KOPT-K1 (cell line): ENCODE data around the gene RPL18A.

Experiments
- H3K27ac ChIP-seq: fragments of 200-600 bp; sonication (generic); 2 replicates; pipeline ENCODE4 v1.5.1; 2016; ENCODE audit warnings: antibody characterized with exemption, mild to moderate bottlenecking, low read depth, low read length; ENCODE audit not compliant: poor library complexity, severe bottlenecking
- H3K36me3 ChIP-seq: fragments of 200-600 bp; sonication (generic); 2 replicates; pipeline ENCODE4 v1.5.1; 2017; ENCODE audit warnings: antibody characterized with exemption, mild to moderate bottlenecking, low read length, moderate library complexity; ENCODE audit not compliant: insufficient read depth
- H3K9me3 ChIP-seq: fragments of 200-600 bp; sonication (generic); 2 replicates; pipeline ENCODE4 v1.5.1; 2017; ENCODE audit warnings: antibody characterized with exemption, low read length, mild to moderate bottlenecking; ENCODE audit not compliant: insufficient read depth, poor library complexity, severe bottlenecking

The RPL18A gene

DNA sequence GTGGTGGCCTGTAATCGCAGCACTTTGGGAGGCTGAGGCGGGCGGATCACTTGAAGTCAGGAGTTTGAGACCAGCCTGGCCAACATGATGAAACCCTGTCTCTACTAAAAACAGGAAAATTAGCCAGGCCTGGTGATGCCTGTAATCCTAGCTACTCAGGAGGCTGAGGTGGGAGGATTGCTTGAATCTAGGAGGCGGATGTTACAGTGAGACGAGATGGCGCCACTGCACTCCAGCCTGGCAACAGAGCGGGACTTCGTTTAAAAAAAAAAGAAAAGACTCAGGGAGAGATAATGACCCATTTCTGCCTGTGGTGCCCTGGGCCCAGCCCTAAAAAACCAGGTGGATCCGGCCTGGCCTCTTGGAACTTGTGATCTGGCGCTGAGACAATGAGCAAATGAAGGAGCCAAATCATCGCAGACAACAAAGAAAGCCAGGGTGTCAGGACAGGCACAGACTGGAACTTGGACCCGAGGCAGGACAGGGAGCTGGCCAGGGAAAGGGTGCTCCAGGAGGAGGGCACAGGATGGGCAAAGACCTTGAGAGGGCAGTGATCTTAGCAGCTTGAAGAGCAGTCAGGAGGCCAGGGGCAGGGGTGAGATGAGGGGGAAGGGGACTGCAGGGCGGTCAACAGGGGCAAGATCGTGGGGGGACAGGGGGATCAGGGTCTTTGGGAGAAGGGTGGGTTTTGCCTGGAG, 11.0 kb upstream of the RPL18A start:
- no peaks in the 10 kb centered on the region for H3K9me3 ChIP-seq
- peak overlapping the region; percentile 84 for H3K27ac ChIP-seq
- peaks cover 1% of the 10 kb centered on the region; the same call in 1 of the 2 replicates for H3K36me3 ChIP-seq

DNA sequence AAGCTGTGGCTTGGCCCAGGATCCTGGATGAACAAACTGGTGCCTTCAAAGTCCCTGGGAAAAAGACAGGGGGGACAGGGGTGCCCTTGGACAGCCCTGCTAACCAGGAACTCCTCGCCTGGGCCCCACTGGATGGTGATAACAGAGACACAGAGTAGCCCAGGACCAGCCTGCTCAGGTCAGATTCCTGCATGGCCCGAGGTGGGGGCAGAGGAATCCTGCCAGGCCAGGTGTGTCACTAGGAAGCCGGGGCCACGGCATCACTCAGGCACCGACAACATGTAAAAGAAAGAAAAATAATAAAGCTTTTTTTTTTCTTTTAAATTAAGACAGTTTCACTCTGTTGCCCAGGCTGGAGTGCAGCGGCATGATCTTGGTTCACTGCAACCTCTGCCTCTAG, 5.6 kb upstream of the RPL18A start:
- Histone ChIP-seq H3K27ac (no peak overlapping the region), H3K36me3 (no peaks in the 10 kb centered on the region), H3K9me3 (no peaks in the 10 kb centered on the region)

DNA sequence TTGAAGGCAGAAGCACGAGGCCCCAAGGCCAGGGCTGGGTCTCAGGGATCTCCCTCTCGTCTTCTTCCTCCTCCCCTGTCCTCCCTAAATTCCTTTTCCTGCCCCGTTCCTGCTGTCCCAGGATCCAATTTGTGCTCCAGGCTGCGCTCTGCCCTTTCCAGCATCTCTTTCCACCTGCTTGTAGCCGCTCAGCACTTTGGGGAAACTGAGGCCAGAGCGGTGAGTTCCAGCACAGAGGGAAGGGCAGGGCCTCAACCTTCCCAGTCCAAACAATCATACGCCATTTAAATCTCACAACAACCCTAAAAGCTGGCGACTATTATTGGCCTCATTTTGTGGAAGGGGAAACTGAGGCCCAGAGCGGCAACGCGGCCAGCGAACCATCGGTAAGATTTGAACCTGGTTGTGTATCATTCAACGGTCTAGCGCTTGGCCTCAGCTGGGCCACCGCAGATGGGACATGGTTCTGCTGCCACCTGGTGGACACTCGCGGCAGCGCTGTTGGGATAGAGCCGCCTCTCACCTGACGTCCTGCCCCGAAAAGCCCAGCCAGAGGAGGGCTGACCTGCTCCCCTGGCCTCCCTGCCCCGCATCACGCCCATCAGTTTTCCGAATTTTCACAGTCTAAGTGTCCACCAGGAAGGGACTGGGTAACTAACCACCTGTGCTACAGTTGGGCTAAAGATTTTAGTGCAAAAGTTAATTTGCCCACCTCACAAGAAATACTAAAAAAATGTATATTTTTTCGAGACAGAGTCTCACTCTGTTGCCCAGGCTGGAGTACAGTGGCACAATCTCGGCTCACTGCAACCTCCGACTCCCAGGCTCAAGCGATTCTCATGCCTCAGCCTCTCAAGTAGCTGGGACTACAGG, 4.2 kb upstream of the RPL18A start:
- no peak overlapping the region for H3K27ac ChIP-seq
- H3K36me3 ChIP-seq, result peaks cover 5% of the 10 kb centered on the region
- no peaks in the 10 kb centered on the region for H3K9me3 ChIP-seq

DNA sequence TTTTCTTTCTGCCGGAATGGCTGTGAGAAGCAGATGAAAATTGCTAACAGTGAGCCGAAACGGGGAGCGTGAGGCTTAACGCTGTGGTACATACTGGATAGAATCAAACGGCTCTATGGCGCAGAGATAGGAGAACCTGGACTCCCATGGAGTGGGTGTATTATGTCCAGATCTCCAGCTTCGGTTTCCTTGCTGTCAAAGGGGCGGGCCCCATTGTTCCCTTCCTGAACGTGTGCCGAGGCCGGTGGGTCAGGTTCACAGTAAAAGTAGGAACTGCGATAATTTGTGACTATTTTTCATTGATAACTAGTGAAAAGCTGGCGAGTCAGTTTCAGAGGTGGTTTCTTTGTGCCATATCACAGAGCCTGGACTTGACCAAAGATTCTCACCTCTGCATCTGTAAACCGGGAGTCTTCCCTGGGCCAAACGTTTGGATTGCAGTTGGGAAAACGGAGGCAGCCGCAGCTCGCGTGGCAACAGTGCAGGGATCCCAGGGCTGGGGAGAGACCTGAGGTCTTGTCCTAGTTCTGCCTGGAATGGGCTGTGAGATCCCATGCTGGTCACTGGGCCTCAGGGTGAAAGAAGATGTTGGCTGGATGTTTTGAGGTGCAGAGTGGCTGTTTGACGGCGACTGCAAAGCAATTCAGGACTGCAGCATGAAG, 752 bp downstream of the RPL18A start:
- H3K36me3 ChIP-seq, result peaks cover 54% of the 10 kb centered on the region
- H3K9me3 ChIP-seq, result no peaks in the 10 kb centered on the region
- H3K27ac ChIP-seq, result peak overlapping the region; percentile 88

DNA sequence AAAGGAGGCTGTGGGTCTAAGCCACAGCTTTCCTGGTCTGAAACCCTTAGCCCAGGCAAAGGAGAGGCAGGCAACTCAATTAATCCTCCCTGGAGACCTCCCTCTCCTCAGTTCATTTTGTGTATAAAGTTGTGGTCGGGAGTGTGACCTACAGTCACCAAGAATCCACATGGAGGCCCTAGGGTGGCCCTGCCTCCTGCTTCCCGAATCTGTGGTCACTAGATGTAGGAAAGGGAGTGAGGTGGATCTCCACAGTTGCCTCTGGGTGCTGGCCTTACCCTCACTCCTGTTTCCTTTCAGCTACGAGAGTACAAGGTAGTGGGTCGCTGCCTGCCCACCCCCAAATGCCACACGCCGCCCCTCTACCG, 1.3 kb downstream of the RPL18A start:
- H3K27ac ChIP-seq, result peak overlapping the region; percentile 88
- H3K36me3 ChIP-seq, result peaks cover 58% of the 10 kb centered on the region
- no peaks in the 10 kb centered on the region for H3K9me3 ChIP-seq

DNA sequence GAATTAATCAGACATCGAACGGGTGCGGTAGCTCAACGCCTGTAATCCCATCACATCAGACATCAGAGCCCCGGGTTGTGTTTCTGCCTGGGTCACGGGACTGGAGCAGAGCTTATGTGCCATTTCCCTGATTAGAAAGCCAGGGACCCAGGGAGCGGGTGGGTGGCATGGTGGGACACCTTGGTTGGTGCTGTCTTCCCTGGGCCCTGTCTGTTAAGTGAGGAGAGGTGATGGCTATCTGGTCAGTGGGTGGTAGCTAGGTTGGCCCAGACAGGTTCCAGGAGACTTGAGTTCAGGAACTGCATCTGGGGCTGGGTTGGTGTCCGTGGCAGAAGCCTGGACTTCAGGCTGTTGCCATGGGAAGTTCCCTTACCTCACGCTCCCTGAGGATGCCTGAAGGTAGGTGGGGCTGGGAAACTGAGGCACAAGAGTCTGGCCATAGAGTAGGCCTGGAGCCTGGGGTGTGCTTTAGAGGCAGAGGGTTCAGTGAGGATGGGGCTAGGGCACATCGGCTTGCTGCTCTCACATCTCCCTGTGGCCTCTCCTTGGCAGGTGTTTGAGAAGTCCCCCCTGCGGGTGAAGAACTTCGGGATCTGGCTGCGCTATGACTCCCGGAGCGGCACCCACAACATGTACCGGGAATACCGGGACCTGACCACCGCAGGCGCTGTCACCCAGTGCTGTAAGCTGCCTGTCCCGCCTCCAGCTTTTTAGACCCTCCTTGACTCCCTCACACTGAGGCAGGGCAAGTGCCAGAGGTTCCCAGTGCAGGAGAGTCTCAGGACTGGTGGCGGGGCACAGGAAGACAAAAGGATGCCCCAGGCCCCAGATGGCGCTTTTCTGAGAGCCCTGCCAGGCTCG, 2.1 kb downstream of the RPL18A start:
- H3K27ac ChIP-seq, result peak overlapping the region; percentile 88
- no peaks in the 10 kb centered on the region for H3K9me3 ChIP-seq
- peaks cover 58% of the 10 kb centered on the region for H3K36me3 ChIP-seq

DNA sequence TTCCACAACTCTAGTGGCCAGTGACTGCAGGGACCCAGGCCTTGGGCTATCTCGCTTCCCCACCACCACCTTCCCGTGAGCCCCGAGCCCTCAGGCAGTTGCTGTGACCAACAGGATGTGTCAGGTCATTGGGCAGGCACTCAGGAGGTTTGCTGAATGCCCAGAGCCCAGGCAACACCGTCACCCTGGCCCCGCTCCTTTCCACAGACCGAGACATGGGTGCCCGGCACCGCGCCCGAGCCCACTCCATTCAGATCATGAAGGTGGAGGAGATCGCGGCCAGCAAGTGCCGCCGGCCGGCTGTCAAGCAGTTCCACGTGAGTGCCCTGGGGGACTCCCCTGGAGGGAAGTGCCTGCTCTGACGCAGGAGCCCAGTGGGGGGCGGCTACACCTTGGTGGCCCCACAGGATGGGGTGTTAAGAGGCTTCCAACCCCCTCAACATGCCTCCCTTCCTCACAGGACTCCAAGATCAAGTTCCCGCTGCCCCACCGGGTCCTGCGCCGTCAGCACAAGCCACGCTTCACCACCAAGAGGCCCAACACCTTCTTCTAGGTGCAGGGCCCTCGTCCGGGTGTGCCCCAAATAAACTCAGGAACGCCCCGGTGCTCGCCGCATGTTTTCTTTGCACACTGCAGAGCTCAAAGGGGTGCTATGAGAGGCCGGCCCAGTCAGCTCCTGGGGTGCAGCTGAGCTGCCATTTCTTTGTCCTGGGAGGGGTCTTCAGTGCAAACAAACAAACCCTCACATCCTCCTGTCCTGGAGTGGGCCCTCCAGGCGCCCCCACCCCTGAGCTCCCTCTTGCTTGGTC, 3.2 kb downstream of the RPL18A start:
- peaks cover 58% of the 10 kb centered on the region for H3K36me3 ChIP-seq
- no peak overlapping the region for H3K27ac ChIP-seq
- H3K9me3 ChIP-seq, result no peaks in the 10 kb centered on the region

DNA sequence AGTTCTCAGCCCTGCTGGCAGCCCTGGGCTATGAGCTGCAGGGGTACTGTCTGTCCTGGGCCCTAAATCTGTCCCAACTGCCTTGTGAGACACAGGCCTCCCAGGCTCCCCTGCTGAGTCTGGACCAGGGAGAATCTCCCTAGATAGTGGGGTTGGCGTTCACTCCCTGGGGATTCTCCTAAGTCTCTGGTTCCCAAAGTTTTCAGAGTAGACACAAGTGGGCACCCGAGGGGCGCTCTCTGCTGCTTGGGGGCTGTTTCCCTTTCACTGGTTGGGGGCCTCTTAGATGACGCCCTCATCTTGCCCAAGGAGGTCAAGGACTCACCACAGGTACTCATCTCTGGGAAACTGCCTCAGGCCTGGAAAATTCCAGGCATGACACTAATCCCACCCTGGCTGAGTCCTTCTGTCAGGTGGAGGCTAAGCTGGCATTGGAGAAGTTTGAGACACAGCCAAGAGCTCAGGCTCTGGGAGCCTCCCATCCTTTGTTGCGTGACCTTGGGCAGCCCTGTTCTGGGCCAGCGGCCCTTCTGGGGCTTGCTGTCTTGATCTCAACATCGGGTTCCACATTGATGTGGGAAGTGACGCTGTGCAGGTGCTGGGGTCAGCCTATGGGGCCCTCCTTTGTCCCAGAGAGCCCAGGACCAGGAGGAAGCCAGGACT, 3.9 kb downstream of the RPL18A start:
- no peaks in the 10 kb centered on the region for H3K9me3 ChIP-seq
- no peak overlapping the region for H3K27ac ChIP-seq
- peaks cover 58% of the 10 kb centered on the region for H3K36me3 ChIP-seq

DNA sequence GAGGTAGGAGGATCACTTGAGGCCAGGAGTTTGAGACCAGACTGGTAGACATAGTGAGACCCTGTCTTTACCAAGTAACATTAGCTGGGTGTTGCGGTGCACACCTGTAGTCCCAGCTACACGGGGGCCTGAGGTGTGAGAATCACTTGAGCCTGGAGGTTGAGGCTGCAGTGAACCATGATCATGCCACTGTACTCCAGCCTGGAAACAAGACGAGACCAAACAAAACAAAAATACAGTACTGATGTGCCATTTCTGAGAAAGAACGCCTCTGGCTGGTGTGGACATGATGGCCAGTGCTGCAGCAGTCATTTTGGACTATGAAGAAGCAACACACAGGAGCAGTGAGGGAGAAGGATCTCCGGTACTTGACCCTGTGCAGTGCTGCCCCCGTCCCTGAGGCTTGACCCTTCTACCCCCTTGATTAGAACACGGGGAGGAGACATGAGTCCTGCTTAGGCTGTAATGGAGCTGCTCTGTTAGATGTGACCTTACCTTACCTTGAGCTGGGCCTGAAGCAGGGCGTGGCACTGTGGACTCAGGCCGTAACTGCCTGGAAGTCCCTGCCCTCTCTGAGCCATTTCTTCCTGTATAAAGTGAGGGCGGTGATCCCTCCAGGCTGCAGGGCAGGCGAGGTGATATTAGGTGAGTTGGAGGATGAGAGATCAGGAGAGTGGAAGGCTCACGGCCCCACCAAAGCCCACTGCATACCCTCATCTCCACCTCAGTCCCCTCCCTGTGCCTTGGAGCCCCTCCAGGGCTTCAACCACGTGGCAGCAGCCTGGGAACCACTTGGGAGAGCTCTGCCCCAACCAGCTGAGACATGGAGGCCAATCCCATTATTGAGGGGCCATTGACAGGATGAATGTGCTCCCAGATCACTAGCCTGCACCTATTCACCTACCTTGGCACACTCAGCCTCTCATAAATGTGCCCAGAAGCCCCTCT, 5.9 kb downstream of the RPL18A start:
- Histone ChIP-seq H3K27ac (no peak overlapping the region), H3K36me3 (peaks cover 52% of the 10 kb centered on the region), H3K9me3 (no peaks in the 10 kb centered on the region)

DNA sequence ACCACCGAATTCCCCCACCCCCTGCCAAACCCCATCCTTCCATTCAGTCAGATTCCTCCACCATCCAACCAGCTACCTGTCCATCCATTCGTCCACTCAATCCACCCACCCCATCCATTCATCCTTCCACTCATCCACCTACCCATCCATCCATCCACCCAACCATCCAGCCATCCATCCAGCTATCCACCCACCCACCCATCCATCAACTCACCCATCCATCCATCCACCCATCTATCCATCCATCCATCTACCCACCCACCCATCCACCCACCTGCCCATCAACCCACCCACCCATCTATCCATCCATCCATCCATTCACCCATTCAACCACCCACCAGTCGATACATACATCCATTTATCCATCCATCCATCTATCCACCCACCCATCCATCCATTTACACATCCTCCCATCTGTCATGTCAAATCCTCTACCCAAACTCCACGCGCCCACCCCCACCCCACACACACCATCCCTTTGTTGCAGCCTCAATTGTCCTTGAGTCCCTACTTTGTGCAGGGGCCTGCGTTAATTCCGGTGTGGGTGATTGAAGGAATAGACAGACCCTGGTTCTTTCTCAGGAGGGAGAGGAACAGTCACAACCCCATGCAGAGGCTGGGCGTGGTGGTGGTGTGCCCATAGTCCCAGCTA, 6.7 kb downstream of the RPL18A start:
- Histone ChIP-seq H3K27ac (no peak overlapping the region), H3K9me3 (no peaks in the 10 kb centered on the region)

DNA sequence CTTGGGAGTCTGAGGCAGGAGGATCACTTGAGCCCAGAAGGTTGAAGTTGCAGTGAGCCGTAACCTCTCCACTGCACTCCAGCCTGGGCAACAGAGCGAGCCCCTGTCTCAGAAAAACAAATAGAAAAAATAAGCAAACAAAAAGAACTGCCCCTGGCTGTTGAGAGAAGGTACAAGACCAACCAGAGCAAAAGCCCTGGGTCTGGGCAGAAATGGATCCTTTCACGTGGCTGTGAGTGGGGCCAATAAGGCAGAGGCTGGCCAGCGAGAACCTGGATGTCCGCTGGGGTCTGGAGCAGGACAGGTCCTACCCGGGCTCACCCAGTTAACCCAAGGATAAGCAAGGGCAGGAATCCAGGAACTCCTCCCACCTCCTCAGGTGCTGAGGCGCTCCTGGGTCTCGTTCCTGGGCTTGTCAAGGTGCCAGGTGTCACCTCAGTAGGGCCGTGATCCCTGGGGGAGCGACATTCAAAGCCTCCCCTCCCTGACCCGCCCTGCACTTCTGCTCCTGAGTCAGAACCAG, 7.3 kb downstream of the RPL18A start:
- Histone ChIP-seq H3K27ac (no peak overlapping the region), H3K9me3 (no peaks in the 10 kb centered on the region), H3K36me3 (peaks cover 38% of the 10 kb centered on the region)

More for the DNA sequence above, 6.7 kb downstream of the RPL18A start:
- H3K36me3 ChIP-seq, result peaks cover 44% of the 10 kb centered on the region

DNA sequence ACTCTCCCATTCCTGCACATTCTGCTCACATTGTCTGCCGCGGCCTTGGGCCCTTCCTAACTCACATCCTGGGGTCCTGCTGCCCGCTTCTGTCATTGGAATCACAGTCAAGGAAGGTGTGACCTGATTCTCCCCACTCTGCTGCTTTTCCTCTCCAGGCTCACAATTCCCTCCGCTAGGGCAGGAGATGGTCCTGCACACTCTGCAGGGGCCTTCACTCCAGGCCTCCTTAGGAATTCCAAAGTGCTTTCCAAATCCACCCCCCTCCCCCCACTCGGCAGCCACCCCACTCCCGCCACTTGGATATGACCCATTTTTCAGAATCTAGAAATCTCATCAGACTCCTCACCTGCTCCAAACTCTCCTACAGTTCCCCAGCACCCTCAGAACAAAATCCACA, 9.0 kb downstream of the RPL18A start:
- peaks cover 22% of the 10 kb centered on the region for H3K36me3 ChIP-seq
- H3K27ac ChIP-seq, result no peak overlapping the region
- H3K9me3 ChIP-seq, result no peaks in the 10 kb centered on the region
